ENCODE results near the gene MKI67.

Gene MKI67

DNA sequence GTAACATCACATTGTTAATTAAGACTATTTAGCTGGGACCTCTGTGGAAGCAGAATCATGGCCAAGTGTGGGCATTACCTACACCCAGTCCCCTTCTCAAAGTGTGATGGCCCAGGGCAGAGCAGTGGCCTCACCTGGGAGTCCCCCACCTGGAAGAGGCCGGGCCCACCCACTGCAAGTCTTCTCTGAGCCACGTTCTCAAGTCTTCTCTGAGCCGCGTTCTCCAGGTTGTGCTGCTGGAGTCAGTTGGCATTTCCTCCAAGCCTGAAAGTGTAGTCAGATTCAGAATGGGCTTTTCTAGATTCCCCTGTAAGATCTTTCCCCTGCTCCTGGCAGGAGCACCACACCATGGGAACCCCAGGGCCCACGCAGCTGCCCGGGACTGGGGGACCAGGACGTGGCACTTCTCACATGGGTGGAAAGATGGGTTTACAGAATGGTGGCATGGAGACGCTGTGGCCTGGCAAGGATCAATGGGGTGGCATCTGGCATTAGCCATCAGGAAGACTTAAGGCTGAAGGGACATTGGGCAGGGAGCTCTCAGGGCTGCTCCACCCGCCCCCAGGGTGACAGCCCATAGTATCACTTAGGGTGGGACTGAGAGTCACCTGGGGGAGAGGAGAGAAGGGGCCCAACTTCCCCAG lies 68.0 kb downstream of the MKI67 start:
- peak overlapping the region; percentile 35 for H3K4me2 ChIP-seq (ENCODE audit: low read length)
- no peak for TF ChIP-seq EZH2phosphoT487 (IDR thresholded peaks at IDR 0.05; ENCODE audit: borderline replicate concordance, low read length)
- TF ChIP-seq, protein P1, sequence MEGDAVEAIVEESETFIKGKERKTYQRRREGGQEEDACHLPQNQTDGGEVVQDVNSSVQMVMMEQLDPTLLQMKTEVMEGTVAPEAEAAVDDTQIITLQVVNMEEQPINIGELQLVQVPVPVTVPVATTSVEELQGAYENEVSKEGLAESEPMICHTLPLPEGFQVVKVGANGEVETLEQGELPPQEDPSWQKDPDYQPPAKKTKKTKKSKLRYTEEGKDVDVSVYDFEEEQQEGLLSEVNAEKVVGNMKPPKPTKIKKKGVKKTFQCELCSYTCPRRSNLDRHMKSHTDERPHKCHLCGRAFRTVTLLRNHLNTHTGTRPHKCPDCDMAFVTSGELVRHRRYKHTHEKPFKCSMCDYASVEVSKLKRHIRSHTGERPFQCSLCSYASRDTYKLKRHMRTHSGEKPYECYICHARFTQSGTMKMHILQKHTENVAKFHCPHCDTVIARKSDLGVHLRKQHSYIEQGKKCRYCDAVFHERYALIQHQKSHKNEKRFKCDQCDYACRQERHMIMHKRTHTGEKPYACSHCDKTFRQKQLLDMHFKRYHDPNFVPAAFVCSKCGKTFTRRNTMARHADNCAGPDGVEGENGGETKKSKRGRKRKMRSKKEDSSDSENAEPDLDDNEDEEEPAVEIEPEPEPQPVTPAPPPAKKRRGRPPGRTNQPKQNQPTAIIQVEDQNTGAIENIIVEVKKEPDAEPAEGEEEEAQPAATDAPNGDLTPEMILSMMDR (IDR thresholded peaks at IDR 0.05; ENCODE audit: low read depth, low read length, poor library complexity, severe bottlenecking): no peak
- H3K36me3 ChIP-seq (ENCODE audit: control insufficient read depth, low read length): peaks cover 31% of the 10 kb centered on the region
- peaks cover 40% of the 10 kb centered on the region for H3K4me1 ChIP-seq (ENCODE audit: control insufficient read depth, low read length)
- peak overlapping the region; percentile 19; the same call in 1 of the 2 replicates for H3K27ac ChIP-seq (ENCODE audit: low read depth, low read length)
- no peaks in the 10 kb centered on the region for H3K9me3 ChIP-seq (ENCODE audit: control insufficient read depth, insufficient read depth, low read length)
- peaks cover 15% of the 10 kb centered on the region for H3F3A ChIP-seq (ENCODE audit: control insufficient read depth, insufficient read depth)
- H3K27me3 ChIP-seq (ENCODE audit: control insufficient read depth, low read length): no peaks in the 10 kb centered on the region
- no peak overlapping the region for H3K4me3 ChIP-seq (ENCODE audit: low read length)
- H4K20me1 ChIP-seq (ENCODE audit: control insufficient read depth, insufficient read depth, low read depth, low read length): no peaks in the 10 kb centered on the region
- H3K9me2 ChIP-seq (replicated peaks; ENCODE audit: control insufficient read depth, low read length): no peaks in the 10 kb centered on the region
- no peaks in the 10 kb centered on the region for H3K79me2 ChIP-seq (ENCODE audit: control insufficient read depth, low read length)

DNA sequence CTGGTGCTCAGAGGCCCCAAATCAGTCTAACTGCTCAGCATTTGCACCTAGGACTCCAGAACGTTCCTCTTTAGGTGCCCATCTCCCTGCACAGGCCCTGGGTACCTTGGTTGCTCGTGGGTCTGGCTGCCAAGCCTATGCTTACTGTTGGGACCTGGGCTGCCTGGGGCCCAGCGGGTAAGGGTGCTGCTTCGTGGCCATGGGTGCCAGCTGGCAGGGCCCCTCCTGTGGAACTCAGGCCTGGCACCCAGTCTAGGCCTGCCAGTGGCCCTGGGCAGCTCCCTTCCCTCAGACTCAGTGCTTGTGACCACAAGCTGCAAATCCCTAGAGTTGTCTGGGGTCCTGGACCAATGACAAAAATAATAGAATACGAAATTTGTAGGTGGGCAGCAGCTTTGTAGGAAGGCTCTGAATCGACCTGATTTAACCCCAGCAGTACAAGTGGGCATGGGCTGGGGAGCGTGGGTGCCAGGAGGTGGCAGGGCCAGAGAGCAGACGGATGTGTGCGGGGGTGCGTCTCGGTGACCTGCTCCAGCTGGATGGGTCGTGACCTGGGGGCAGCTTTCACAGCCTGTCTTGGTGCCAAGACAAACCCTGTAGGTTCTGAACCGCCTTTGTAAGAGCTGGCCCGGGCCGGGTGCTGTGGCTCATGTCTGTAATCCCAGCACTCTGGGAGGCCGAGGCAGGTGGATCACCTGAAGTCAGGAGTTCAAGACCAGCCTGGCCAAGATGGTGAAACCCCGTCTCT lies 69.7 kb downstream of the MKI67 start:
- Histone ChIP-seq H3K9me3 (ENCODE audit: control insufficient read depth, insufficient read depth, low read length) (no peaks in the 10 kb centered on the region), H3K4me2 (ENCODE audit: low read length) (no peak overlapping the region), H3K4me3 (ENCODE audit: low read length) (no peak overlapping the region), H3K27ac (ENCODE audit: low read depth, low read length) (no peak overlapping the region), H4K20me1 (ENCODE audit: control insufficient read depth, insufficient read depth, low read depth, low read length) (no peaks in the 10 kb centered on the region), H3F3A (ENCODE audit: control insufficient read depth, insufficient read depth) (peaks cover 2% of the 10 kb centered on the region), H3K79me2 (ENCODE audit: control insufficient read depth, low read length) (no peaks in the 10 kb centered on the region), H3K27me3 (ENCODE audit: control insufficient read depth, low read length) (no peaks in the 10 kb centered on the region), H3K9me2 (replicated peaks; ENCODE audit: control insufficient read depth, low read length) (no peaks in the 10 kb centered on the region), H3K4me1 (ENCODE audit: control insufficient read depth, low read length) (peaks cover 37% of the 10 kb centered on the region), H3K36me3 (ENCODE audit: control insufficient read depth, low read length) (peaks cover 32% of the 10 kb centered on the region)
- TF ChIP-seq, protein P1 (IDR thresholded peaks at IDR 0.05; ENCODE audit: low read depth, low read length, poor library complexity, severe bottlenecking): no peak
- no peak for TF ChIP-seq EZH2phosphoT487 (IDR thresholded peaks at IDR 0.05; ENCODE audit: borderline replicate concordance, low read length)

DNA sequence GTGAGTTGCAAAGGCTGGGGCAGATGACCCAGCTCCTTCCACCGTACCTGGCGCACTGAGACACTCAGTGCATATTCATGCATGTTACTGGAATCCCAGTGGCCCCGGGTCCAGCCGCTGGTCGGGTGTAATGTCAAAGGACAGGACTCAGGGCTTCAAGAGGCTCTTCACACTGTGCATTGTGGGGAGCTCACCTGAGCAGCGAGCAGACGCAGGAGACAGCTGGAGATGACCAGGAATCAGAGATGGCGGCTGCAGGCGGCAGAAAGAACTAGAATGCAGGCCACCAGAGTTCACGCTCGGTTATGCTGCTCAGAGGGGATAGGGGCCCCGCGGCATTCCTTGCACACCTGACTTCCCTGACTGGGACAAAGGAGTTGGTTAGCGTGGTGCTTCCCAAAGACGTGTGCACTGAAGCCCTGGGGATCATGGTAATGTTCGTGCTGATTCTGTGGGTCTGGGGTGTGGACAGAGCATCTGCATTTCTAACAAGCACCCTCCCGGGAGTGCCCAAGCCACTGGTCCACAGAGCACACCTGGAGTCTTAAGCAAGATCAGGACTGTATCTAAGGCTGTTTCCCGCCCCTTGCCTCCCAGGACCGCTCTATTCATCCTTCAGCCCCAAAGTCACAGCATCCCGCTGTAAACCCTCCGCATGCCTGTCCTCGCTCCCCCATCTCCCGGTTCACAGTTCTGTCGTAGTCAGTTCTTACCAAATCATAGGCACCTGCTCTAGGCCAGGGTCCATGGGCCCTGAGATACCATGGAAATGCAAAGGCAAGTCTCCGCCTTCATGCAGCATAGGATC lies 71.0 kb downstream of the MKI67 start:
- H3F3A ChIP-seq (ENCODE audit: control insufficient read depth, insufficient read depth): no peaks in the 10 kb centered on the region
- H3K9me3 ChIP-seq (ENCODE audit: control insufficient read depth, insufficient read depth, low read length): no peaks in the 10 kb centered on the region
- H3K4me3 ChIP-seq (ENCODE audit: low read length): no peak overlapping the region
- H3K79me2 ChIP-seq (ENCODE audit: control insufficient read depth, low read length): peaks cover 3% of the 10 kb centered on the region
- peaks cover 34% of the 10 kb centered on the region for H3K36me3 ChIP-seq (ENCODE audit: control insufficient read depth, low read length)
- no peaks in the 10 kb centered on the region for H3K27me3 ChIP-seq (ENCODE audit: control insufficient read depth, low read length)
- no peak overlapping the region for H3K27ac ChIP-seq (ENCODE audit: low read depth, low read length)
- no peaks in the 10 kb centered on the region for H4K20me1 ChIP-seq (ENCODE audit: control insufficient read depth, insufficient read depth, low read depth, low read length)
- H3K4me2 ChIP-seq (ENCODE audit: low read length): no peak overlapping the region
- H3K4me1 ChIP-seq (ENCODE audit: control insufficient read depth, low read length): peaks cover 49% of the 10 kb centered on the region
- H3K9me2 ChIP-seq (replicated peaks; ENCODE audit: control insufficient read depth, low read length): no peaks in the 10 kb centered on the region
- TF ChIP-seq, protein P1 (IDR thresholded peaks at IDR 0.05; ENCODE audit: low read depth, low read length, poor library complexity, severe bottlenecking): no peak
- TF ChIP-seq EZH2phosphoT487 (IDR thresholded peaks at IDR 0.05; ENCODE audit: borderline replicate concordance, low read length): no peak

Data from DOHH2 (cell line).